ENCODE measurements around the gene CD300H. TPM values are rescaled to one million over a fixed set of nuclear protein-coding genes. Genes with fewer than 3 reads are reported as not detected.
A peak's percentile ranks its signal among the peaks of the same experiment; 100 is the strongest.

Gene CD300H
- total RNA-seq, 2 donors from 2014 or later, result not detected

DNA sequence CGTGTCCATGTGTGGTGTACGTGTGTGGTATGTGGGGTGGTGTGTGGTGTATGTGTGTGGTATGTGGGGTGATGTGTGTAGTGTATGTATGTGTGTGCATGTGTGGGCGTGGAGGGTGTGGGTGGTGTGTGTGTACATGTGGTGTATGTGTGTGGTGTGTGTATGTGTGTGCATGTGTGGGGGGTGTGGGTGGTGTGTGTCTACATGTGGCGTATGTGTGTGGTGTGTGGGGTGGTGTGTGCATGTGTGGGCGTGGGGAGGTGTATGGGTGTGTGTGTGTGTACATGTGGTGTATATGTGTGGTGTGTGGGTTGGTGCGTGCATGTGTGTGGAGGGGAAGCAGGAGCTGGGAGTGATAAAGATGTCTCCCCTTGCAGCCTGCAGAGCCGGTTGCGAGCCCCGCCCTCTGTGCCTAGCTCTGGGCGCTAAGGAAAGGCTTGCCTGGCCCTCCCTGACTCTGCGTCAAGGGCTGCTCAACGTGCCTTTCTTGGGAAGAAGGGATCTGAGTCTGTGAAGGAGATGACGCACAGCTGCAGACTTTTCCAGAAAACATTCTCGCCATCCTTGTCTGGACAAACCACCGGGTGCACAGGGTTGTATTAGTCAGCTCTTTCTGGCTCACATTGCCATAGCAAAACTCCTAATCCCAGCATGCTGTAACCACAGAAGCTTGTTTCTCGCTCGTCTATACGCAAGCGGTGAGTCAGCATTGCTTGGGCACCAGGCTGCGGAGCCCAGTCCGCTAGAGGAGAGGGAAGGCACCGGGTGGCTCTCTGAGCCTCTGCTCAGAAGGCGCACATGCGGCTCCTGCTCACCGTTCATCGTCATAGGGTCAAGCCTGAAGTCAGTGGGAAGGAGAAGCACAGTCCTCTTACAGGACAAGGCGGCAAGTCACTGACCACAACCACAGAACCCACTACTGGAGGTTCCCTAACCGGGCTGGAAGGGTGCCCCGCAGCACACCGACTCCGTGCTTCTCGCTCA, 2.0 kb upstream of the CD300H start:
- no peak overlapping the region for H3K27ac ChIP-seq
- no peaks in the 10 kb centered on the region for H3K9me3 ChIP-seq
- H3K27me3 ChIP-seq (replicated peaks; ENCODE audit: insufficient read depth), result no peaks in the 10 kb centered on the region
- intact Hi-C loops (cut with DNase I), result no loop called here
- DNase-seq (ENCODE audit: low spot score), result no peak
- TF ChIP-seq POLR2A (IDR thresholded peaks at IDR 0.05) (no peak), POLR2AphosphoS5 (IDR thresholded peaks at IDR 0.05) (no peak)
- TF ChIP-seq, protein P1, sequence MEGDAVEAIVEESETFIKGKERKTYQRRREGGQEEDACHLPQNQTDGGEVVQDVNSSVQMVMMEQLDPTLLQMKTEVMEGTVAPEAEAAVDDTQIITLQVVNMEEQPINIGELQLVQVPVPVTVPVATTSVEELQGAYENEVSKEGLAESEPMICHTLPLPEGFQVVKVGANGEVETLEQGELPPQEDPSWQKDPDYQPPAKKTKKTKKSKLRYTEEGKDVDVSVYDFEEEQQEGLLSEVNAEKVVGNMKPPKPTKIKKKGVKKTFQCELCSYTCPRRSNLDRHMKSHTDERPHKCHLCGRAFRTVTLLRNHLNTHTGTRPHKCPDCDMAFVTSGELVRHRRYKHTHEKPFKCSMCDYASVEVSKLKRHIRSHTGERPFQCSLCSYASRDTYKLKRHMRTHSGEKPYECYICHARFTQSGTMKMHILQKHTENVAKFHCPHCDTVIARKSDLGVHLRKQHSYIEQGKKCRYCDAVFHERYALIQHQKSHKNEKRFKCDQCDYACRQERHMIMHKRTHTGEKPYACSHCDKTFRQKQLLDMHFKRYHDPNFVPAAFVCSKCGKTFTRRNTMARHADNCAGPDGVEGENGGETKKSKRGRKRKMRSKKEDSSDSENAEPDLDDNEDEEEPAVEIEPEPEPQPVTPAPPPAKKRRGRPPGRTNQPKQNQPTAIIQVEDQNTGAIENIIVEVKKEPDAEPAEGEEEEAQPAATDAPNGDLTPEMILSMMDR (IDR thresholded peaks at IDR 0.05), result no peak
- 63% methylated on average over 32 of the region's 32 CpGs for WGBS
- H3K36me3 ChIP-seq, result no peaks in the 10 kb centered on the region
- H3K4me1 ChIP-seq (replicated peaks), result no peaks in the 10 kb centered on the region
- H3K4me3 ChIP-seq, result no peak overlapping the region

DNA sequence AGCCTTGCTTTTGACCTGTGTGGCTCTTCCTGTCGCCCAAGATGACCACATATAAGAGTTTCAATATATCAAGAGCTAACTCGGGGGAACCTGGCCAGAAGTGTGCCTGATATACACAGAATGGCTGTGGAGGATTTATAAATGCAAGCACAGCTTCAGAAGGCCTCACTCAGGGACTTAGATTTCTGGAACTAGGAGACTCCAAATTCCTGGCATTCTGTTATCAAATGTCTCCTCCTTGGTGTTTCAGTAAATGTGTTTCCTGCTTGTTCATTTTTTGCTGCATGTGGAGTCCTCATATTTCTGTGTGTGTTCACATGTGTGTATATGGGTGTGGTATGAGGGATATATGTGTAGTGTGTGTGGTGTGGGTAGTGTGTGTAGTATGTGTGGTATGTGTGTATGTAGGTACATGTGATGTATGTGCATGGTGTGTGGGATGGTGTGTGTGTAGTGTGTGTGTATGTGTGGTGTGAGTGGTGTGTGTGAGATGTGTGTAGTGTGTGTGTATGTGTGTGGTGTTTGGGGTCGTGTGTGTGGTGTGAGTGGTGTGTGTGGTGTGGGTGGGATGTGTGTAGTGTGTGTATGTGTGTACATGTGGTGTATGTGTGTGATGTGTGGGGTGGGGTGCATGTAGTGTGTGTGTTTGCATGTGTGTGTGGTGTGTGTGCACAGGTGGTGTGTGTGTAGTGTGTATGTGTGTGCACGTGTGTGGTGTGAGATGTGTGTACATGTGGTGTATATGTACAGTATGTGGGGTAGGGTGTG, 981 bp upstream of the CD300H start:
- no peak for DNase-seq (ENCODE audit: low spot score)
- no peaks in the 10 kb centered on the region for H3K27me3 ChIP-seq (replicated peaks; ENCODE audit: insufficient read depth)
- intact Hi-C loops (cut with DNase I), result no loop called here
- TF ChIP-seq, protein P1 (IDR thresholded peaks at IDR 0.05), result no peak
- no peak for TF ChIP-seq POLR2A (IDR thresholded peaks at IDR 0.05)
- TF ChIP-seq POLR2AphosphoS5 (IDR thresholded peaks at IDR 0.05), result no peak
- no peaks in the 10 kb centered on the region for H3K4me1 ChIP-seq (replicated peaks)
- no peak overlapping the region for H3K4me3 ChIP-seq
- H3K36me3 ChIP-seq, result no peaks in the 10 kb centered on the region
- 80% methylated on average over 4 of the region's 4 CpGs for WGBS
- no peaks in the 10 kb centered on the region for H3K9me3 ChIP-seq
- H3K27ac ChIP-seq, result no peak overlapping the region

DNA sequence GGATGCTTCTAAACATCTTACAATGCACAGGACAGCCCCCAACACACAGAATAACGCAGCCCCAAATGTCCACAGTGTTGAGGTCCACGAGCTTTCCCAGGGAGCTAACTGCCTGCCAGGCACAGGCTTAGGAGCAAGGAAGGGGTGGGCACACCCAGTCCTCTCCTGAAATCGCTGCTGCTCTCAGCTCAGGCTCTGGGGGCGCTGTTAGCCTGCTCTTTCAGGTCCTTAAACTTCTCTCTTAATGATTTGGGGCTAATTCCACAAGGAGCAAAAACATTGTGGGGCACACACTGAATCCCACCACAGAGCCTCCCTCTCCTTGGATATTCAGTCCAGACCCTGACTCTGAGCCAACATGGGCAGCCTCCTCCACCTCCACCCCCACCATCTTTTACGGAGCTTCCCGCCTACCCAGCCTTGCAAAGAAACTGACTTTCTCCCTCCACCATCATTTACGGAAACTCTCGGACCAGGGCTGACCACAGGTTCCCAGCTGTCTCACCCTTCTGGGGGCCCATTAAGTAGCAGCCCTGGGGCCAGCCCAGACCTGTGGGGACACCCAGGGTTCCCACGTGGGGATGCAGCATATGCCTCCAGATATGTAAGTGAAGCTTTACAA, 1.1 kb downstream of the CD300H start:
- Histone ChIP-seq H3K36me3 (no peaks in the 10 kb centered on the region), H3K4me3 (no peak overlapping the region), H3K27ac (no peak overlapping the region), H3K4me1 (replicated peaks) (no peaks in the 10 kb centered on the region), H3K27me3 (replicated peaks; ENCODE audit: insufficient read depth) (no peaks in the 10 kb centered on the region), H3K9me3 (no peaks in the 10 kb centered on the region)
- no peak for DNase-seq (ENCODE audit: low spot score)
- 13% methylated on average over 9 of the region's 9 CpGs for WGBS
- no peak for TF ChIP-seq POLR2AphosphoS5 (IDR thresholded peaks at IDR 0.05)
- no peak for TF ChIP-seq POLR2A (IDR thresholded peaks at IDR 0.05)
- TF ChIP-seq, protein P1 (IDR thresholded peaks at IDR 0.05), result peak in 1 of 4 experiments; percentile 33
- intact Hi-C loops (cut with DNase I), result no loop called here

DNA sequence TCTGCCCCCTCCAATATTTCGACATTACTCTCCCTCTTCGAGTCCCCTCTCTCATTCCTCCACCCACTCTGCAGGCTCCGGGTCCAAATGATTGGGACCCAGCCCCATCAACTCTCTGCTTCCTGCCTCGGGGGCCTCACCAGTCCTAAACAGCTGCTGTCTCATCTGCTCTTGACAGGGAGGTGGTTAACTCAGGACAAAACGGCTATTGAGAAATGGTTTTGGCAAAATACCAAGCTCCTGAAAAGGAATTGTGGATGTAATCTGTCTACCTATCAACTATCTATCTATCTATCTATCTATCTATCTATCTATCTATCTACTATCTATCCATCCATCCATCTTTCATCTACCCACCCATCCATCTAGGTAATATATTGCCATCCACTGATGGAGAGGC, 2.2 kb downstream of the CD300H start:
- no peaks in the 10 kb centered on the region for H3K9me3 ChIP-seq
- 61% methylated on average over 5 of the region's 5 CpGs for WGBS
- no peak for DNase-seq (ENCODE audit: low spot score)
- H3K36me3 ChIP-seq, result no peaks in the 10 kb centered on the region
- H3K27ac ChIP-seq, result no peak overlapping the region
- no peak for TF ChIP-seq POLR2AphosphoS5 (IDR thresholded peaks at IDR 0.05)
- no peak for TF ChIP-seq POLR2A (IDR thresholded peaks at IDR 0.05)
- TF ChIP-seq, protein P1 (IDR thresholded peaks at IDR 0.05), result no peak
- H3K4me1 ChIP-seq (replicated peaks), result no peaks in the 10 kb centered on the region
- intact Hi-C loops (cut with DNase I), result no loop called here
- no peaks in the 10 kb centered on the region for H3K27me3 ChIP-seq (replicated peaks; ENCODE audit: insufficient read depth)
- no peak overlapping the region for H3K4me3 ChIP-seq

Measured in prostate gland (tissue), 2 donors.